Measurements from ENCODE around the gene OGDH. TPM values are rescaled to one million over a fixed set of nuclear protein-coding genes. Genes with fewer than 3 reads are reported as not detected.

Gene OGDH
- total and polyA plus RNA-seq, 2 of the 13 experiments (the other 11 are each of a cell fraction or from before 2014, with no cell fraction given) = 17.4 to 25.4 TPM

- TF ChIP-seq AKNA (CRISPR knock-in tag; IDR thresholded peaks at IDR 0.05; ENCODE audit: borderline replicate concordance) = no peak
- TF ChIP-seq SRSF1 (optimal IDR thresholded peaks at IDR 0.05; ENCODE audit: low read depth, low read length) = no peak
- no peak for TF ChIP-seq PAF1 (CRISPR knock-in tag; IDR thresholded peaks at IDR 0.05)
- no peak for TF ChIP-seq GRHL1 (CRISPR knock-in tag; conservative IDR thresholded peaks at IDR 0.05)
- TF ChIP-seq TOPORS (CRISPR knock-in tag; IDR thresholded peaks at IDR 0.05) = no peak
- TF ChIP-seq KDM6A (CRISPR knock-in tag; IDR thresholded peaks at IDR 0.05; ENCODE audit: low read depth) = no peak
- no peak for TF ChIP-seq ZNF17 (CRISPR knock-in tag; IDR thresholded peaks at IDR 0.05)
- TF ChIP-seq ISX (CRISPR knock-in tag; conservative IDR thresholded peaks at IDR 0.05) = no peak
- TF ChIP-seq RBM22 (optimal IDR thresholded peaks at IDR 0.05; ENCODE audit: low read length) = peak; percentile 34
- TF ChIP-seq PPARG (CRISPR knock-in tag; conservative IDR thresholded peaks at IDR 0.05) = 0 out of 2 replicates have a peak, but pooled peaks have one; percentile 41
- no peak for TF ChIP-seq ZNF547 (CRISPR knock-in tag; IDR thresholded peaks at IDR 0.05)
- no peak; the same call in 1 of the 2 replicates for TF ChIP-seq ZNF687 (CRISPR knock-in tag; IDR thresholded peaks at IDR 0.05)
- 0 out of 2 replicates have a peak, but pooled peaks have one; percentile 34 for TF ChIP-seq SKIL (CRISPR knock-in tag; IDR thresholded peaks at IDR 0.05; ENCODE audit: borderline replicate concordance)
- TF ChIP-seq ETV6 (CRISPR knock-in tag; conservative IDR thresholded peaks at IDR 0.05) = no peak
- TF ChIP-seq MIXL1 (CRISPR knock-in tag; IDR thresholded peaks at IDR 0.05) = peak; percentile 37; the same call in 1 of the 2 replicates
- TF ChIP-seq ZNF776 (CRISPR knock-in tag; IDR thresholded peaks at IDR 0.05) = no peak
- TF ChIP-seq ZIK1 (CRISPR knock-in tag; IDR thresholded peaks at IDR 0.05; ENCODE audit: borderline replicate concordance, low read depth) = no peak
These were observed 33.4 kb downstream of the OGDH start (continued) for GRCh38 chr7:44639671-44640321.
